ENCODE results near the gene RCC1.

DNA sequence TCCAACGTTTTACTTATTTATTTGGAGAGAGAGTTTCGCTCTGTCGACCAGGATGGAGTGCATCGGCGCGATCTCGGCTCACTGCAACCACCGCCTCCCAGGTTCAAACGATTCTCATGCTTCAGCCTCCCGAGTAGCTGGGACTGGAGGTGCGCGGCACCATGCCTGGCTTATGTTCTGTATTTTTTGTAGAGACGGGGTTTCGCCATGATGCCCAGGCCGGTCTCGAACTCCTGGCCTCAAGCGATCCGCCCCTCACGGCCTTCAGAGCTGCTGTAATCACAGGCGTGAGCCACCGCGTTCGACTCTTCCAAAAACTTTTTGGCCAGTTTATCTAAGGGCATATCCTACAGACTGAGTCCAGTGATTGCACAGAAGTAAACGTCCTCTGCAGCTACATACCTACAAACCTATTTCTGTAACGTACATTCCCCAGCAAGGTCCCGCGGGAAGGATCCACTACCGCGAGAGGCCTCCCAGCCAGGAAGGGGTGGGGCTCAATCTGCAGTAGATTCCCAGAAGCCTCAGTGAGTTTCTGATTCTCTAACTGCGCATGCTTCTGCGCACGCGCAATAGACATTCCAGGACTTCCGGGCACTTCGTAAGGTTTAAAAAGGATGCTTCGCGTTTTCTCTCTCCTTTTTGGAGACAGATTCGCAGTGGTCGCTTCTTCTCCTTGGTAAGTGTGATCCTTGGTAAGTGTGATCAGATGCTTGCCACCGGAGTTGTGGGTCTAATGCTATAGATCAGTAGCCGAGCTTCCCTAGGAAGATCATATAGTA is at the start of gene RCC1:
- TF ChIP-seq TCF4 (CRISPR knock-in tag; IDR thresholded peaks at IDR 0.05; ENCODE audit: borderline replicate concordance) = no peak
- TF ChIP-seq TOX (CRISPR knock-in tag; IDR thresholded peaks at IDR 0.05; ENCODE audit: borderline replicate concordance) = peak; percentile 53; the same call in 1 of the 2 replicates
- TF ChIP-seq, protein P1, sequence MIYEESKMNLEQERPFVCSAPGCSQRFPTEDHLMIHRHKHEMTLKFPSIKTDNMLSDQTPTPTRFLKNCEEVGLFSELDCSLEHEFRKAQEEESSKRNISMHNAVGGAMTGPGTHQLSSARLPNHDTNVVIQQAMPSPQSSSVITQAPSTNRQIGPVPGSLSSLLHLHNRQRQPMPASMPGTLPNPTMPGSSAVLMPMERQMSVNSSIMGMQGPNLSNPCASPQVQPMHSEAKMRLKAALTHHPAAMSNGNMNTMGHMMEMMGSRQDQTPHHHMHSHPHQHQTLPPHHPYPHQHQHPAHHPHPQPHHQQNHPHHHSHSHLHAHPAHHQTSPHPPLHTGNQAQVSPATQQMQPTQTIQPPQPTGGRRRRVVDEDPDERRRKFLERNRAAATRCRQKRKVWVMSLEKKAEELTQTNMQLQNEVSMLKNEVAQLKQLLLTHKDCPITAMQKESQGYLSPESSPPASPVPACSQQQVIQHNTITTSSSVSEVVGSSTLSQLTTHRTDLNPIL (CRISPR knock-in tag; IDR thresholded peaks at IDR 0.05; ENCODE audit: low read depth) = no peak
- no peak for TF ChIP-seq BACH2 (CRISPR knock-in tag; IDR thresholded peaks at IDR 0.05; ENCODE audit: borderline replicate concordance)
- no peak for TF ChIP-seq ZFP3 (CRISPR knock-in tag; IDR thresholded peaks at IDR 0.05)
- no peak for TF ChIP-seq ZC3H10 (CRISPR knock-in tag; IDR thresholded peaks at IDR 0.05)
- TF ChIP-seq, protein P2, sequence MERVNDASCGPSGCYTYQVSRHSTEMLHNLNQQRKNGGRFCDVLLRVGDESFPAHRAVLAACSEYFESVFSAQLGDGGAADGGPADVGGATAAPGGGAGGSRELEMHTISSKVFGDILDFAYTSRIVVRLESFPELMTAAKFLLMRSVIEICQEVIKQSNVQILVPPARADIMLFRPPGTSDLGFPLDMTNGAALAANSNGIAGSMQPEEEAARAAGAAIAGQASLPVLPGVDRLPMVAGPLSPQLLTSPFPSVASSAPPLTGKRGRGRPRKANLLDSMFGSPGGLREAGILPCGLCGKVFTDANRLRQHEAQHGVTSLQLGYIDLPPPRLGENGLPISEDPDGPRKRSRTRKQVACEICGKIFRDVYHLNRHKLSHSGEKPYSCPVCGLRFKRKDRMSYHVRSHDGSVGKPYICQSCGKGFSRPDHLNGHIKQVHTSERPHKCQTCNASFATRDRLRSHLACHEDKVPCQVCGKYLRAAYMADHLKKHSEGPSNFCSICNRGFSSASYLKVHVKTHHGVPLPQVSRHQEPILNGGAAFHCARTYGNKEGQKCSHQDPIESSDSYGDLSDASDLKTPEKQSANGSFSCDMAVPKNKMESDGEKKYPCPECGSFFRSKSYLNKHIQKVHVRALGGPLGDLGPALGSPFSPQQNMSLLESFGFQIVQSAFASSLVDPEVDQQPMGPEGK (CRISPR knock-in tag; IDR thresholded peaks at IDR 0.05; ENCODE audit: borderline replicate concordance) = no peak
- no peak for TF ChIP-seq RARB (CRISPR knock-in tag; IDR thresholded peaks at IDR 0.05)
- TF ChIP-seq ZFP30 (CRISPR knock-in tag; IDR thresholded peaks at IDR 0.05) = no peak
- no peak for TF ChIP-seq ZNF565 (CRISPR knock-in tag; conservative IDR thresholded peaks at IDR 0.05; ENCODE audit: low read depth)
- TF ChIP-seq, protein P3, sequence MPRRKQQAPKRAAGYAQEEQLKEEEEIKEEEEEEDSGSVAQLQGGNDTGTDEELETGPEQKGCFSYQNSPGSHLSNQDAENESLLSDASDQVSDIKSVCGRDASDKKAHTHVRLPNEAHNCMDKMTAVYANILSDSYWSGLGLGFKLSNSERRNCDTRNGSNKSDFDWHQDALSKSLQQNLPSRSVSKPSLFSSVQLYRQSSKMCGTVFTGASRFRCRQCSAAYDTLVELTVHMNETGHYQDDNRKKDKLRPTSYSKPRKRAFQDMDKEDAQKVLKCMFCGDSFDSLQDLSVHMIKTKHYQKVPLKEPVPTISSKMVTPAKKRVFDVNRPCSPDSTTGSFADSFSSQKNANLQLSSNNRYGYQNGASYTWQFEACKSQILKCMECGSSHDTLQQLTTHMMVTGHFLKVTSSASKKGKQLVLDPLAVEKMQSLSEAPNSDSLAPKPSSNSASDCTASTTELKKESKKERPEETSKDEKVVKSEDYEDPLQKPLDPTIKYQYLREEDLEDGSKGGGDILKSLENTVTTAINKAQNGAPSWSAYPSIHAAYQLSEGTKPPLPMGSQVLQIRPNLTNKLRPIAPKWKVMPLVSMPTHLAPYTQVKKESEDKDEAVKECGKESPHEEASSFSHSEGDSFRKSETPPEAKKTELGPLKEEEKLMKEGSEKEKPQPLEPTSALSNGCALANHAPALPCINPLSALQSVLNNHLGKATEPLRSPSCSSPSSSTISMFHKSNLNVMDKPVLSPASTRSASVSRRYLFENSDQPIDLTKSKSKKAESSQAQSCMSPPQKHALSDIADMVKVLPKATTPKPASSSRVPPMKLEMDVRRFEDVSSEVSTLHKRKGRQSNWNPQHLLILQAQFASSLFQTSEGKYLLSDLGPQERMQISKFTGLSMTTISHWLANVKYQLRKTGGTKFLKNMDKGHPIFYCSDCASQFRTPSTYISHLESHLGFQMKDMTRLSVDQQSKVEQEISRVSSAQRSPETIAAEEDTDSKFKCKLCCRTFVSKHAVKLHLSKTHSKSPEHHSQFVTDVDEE (CRISPR knock-in tag; IDR thresholded peaks at IDR 0.05) = peak; percentile 64; the same call in 1 of the 2 replicates
- no peak for TF ChIP-seq ZNF70 (CRISPR knock-in tag; IDR thresholded peaks at IDR 0.05)
- no peak for TF ChIP-seq ESRRG (CRISPR knock-in tag; IDR thresholded peaks at IDR 0.05)
- TF ChIP-seq OSR1 (CRISPR knock-in tag; IDR thresholded peaks at IDR 0.05) = no peak
